GM13977 (cell line): Measurements from ENCODE around the gene MANSC4.

Experiments used
- DNase-seq: peaks from one replicate; pipeline ENCODE4 v3.0.0; 2012; ENCODE audit warnings: low spot score
- in situ Hi-C: fragments of 300-500 bp; cut with MboI; formaldehyde crosslinking; loops from one replicate; pipeline ENCODE4 v1.12.0; 2022; ENCODE audit warnings: low sequenced_read_pairs, low pct_unique_long_range_greater_than_20kb, mixed read lengths, inconsistent platforms; ENCODE audit not compliant: unreplicated experiment
- TF ChIP-seq, protein P1 (sequence below): IDR thresholded peaks from 2 replicates; pipeline ENCODE4 v1.5.1; 2012; ENCODE audit warnings: mild to moderate bottlenecking, control low read depth; ENCODE audit not compliant: insufficient read depth; ENCODE audit errors: extremely low read depth, missing control alignments

The MANSC4 gene

GRCh38 chr12:27769142-27769673 is 10.8 kb downstream of the MANSC4 start:
- in situ Hi-C loops: no loop called here
- DNase-seq: no peak
- TF ChIP-seq, protein P1, sequence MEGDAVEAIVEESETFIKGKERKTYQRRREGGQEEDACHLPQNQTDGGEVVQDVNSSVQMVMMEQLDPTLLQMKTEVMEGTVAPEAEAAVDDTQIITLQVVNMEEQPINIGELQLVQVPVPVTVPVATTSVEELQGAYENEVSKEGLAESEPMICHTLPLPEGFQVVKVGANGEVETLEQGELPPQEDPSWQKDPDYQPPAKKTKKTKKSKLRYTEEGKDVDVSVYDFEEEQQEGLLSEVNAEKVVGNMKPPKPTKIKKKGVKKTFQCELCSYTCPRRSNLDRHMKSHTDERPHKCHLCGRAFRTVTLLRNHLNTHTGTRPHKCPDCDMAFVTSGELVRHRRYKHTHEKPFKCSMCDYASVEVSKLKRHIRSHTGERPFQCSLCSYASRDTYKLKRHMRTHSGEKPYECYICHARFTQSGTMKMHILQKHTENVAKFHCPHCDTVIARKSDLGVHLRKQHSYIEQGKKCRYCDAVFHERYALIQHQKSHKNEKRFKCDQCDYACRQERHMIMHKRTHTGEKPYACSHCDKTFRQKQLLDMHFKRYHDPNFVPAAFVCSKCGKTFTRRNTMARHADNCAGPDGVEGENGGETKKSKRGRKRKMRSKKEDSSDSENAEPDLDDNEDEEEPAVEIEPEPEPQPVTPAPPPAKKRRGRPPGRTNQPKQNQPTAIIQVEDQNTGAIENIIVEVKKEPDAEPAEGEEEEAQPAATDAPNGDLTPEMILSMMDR: no peak

- in situ Hi-C loops: no loop called here
- no peak for DNase-seq
- TF ChIP-seq, protein P1: no peak
Observed at GRCh38 chr12:27766587-27766986, 13.4 kb downstream of the MANSC4 start.

DNA sequence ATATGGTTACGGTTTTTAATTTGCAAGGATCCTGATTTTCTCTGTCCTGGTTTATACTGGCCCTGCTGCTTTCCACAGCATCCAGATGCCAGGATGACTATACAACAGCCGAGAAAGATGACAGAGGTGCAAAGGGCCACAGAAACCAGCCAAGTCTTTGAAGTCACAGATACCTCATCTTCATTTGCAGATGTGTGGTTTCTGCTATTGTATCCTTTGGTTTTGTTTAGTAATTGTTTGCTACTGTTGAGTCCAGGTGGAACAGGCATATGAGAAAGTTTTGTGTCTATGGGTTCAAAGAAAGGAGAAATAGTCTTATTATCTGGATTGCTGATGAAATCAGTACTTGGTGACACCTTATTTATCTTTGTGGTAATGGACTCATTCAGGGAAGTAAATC is 17.3 kb downstream of the MANSC4 start:
- no peak for DNase-seq
- TF ChIP-seq, protein P1: no peak
- in situ Hi-C loops: no loop called here

DNA sequence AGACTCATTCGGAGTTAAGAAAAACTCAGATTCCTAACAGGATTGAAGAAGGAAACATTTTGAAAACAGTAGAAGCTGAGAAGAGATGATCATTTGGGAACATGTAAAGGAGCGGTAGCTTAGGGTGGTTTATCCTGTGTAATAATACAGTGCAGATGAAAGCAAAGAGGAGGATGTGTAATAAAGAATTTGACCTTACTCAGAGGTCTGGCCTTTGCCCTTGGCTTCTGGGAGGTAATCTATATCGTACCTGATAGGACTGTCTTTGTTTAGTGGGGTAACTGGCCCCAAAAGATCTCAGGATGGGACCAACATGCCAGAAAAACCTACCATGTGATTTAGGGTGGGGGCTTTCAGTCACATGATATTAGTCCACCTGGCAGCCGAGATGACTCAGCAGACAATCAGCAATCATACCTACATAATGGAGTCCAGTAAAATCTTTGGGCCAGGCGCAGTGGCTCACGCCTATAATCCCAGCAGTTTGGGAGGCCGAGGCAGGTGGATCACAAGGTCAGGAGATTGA is 23.3 kb downstream of the MANSC4 start:
- TF ChIP-seq, protein P1: no peak
- no peak for DNase-seq
- in situ Hi-C loops: no loop called here

GRCh38 chr12:27754795-27755194 is 25.2 kb downstream of the MANSC4 start:
- TF ChIP-seq, protein P1: no peak
- no peak for DNase-seq
- in situ Hi-C loops: no loop called here

DNA sequence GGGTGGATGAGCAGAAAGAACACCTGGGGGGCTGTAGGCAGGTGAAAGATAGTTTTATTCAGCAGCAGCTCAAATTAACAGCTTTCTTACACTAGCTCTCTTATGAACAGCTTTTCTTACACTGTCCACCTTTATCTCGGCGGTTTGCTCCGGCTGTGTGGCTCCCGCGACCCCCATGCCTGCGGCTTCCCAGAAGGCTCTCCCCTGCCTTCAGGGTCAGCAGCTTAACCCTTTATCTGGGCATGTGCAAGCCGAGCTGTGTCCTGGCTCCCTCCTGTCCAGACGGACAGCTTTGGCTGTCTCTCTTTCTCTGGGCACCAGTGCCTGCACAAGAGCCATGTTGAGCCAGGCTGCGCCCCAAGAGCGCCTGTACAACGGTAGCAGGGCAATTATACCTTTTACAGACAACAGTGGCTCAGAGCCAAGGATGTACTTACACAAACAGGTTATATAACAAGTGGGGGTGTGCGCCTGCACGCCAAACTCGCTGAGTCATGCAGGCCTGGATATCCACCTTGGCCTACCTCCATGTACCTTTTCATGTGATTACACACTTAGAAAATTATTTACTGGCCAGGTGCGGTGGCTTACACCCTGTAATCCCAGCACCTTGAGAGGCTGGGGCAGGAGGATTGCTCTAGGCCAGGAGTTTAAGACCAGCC is 28.5 kb downstream of the MANSC4 start:
- TF ChIP-seq, protein P1: no peak
- no peak for DNase-seq
- in situ Hi-C loops: no loop called here
